CMK (cell line): ENCODE measurements around the gene TCF21.
"Not testable (repeated sequence)": the region's sequence is repeated elsewhere in the genome, so short reads cannot be mapped to it uniquely, and the experiment has no call there.

Source experiments
- DNase-seq: peaks from one replicate; pipeline ENCODE4 v3.0.0-alpha.2; 2010; ENCODE audit warnings: low read depth

Gene TCF21

DNA sequence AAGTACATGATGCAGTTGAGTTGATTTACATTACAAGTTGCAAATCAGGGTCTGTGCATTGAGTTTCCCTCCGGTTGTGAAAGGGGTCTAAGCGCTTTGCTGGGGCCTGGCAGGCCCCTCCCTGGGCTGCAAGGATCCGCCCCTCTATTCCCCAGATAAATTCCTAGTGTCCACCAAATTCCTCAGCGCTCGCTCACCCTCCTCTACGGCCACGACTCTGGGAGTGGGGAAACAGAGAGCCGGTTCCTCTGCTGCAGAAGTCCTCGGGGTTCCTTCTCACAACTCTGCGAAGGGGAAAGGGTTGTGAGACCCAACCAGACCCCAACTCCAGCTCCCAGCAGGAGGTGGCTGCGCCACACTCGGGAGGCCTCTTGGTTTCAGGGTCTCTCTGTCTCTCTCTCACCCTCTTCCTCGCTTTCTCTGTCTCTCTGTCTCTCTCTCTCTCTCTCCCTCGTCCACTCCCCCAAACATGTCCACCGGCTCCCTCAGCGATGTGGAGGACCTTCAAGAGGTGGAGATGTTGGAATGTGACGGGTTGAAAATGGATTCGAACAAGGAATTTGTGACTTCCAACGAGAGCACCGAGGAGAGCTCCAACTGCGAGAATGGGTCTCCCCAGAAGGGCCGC, at the start of gene TCF21:
Gene TCF21 (plus strand): TSS at position 185 of the 628 bp plus-strand sequence. CDS start 285 bp downstream, at position 470.
- DNase-seq, result no peak

DNA sequence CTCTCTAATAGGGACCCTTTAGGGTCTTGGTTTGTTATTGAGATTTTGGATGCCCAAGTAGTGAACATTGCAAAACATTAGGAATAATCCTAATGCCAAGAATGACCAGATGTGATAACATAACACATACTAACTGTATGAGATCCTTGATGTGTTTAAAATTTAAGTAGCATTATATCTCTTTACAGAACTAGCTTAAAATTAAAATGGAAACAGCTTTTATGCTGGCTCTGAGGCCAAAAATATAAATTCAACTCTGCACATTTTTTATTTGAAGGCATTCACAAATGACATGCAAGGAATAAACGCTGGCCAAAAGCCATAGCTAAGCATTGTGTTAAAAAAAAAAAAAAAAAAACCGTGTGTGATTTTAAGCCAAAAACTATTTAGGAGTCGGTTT, 47.7 kb upstream of the TCF21 start:
- no peak for DNase-seq

DNA sequence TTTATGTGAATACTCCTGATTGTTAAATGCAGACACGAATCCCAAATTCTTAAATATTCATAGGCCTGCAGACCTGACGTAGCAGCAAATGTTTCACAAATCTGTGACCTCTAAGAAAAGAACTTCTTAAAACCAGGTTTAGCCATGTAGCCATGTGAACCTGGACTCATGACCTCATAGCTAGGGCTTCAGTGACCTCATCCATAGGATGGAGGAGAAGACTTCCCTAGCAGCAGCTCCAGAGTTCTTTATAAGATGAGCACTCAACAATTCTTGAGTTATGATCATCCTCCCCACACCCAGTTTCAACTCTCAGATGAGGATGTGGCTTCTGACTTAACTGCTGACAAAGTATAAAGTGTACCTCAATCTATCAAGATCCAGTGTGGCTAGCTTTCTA, 45.8 kb upstream of the TCF21 start:
- no peak for DNase-seq

DNA sequence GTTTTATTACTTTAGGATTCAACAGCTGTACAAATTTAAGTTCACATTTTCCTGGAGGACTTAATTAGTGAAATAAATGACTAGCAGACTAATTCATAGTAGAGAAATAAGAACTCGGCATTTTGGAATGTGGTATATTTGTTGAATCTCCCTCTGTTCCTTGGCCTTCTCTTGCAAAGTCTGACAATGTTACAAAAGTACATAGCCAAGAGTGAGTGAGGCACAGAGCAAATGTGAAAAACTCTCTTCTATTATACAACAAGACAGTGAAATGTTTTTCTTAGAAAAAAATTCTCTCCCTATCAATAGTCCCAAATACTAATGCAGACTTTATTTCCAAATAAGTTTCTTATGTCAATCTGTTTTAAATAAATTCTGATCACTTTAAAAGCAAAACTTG, 44.2 kb upstream of the TCF21 start:
- DNase-seq, result no peak

DNA sequence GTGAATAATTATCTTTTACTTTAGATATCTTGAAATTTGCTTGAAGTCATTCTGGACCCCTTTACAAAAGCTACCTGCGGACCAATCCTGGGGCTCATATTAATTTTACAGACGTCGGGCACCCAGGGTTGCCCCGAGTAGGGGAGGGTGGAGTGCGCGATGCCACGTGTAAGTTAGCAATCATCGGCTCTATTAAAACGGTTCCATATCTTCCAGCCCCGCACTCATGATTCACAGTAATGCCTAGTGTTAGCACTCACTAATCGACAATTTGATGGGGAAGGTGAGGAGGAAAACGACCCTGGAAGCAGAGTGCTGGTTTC, 34.9 kb upstream of the TCF21 start:
- no peak for DNase-seq

DNA sequence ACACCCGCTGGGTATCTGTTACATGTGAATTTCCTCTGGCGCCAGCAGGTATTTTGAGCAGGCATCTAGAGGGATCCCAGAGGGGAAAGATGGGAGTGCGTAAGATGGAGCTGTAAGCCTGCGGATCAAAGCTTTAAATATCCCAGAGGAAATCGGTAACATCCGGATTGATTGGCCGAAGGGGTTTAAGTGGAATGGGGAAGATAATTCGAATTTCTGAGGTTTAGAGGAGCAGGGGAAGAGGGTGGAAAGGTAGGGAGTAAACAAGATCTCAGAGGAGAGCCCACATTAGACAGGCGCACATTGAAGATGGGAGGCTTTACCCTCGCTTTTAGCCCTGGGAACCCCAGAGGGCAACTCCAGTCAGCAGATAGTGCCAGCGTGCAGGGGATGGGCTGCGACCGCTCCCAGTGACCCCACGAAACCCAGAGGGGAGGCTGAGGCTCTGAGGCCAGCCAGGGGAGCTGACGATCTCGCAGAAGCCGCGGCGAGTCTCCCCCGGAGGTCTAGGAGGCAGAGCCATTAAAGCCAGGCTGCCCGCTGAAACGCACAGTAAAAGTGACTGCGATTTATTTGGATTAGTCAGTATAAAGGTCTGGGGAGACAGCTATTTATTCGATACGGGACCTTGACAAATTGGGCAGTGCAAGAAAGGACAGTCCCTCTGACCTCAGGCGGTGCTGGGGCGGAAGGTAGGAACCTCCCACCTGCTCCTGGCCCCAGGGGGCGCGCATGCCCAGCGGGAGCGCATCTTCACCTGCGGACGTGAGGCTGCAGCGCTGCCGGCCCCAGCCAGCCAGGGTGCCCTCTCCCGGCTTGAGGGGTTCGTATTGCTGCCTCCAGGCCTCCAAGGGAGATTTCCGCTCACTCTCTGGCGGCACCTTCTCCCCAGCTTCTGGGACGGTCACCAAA, 34.3 kb upstream of the TCF21 start:
- no peak for DNase-seq

DNA sequence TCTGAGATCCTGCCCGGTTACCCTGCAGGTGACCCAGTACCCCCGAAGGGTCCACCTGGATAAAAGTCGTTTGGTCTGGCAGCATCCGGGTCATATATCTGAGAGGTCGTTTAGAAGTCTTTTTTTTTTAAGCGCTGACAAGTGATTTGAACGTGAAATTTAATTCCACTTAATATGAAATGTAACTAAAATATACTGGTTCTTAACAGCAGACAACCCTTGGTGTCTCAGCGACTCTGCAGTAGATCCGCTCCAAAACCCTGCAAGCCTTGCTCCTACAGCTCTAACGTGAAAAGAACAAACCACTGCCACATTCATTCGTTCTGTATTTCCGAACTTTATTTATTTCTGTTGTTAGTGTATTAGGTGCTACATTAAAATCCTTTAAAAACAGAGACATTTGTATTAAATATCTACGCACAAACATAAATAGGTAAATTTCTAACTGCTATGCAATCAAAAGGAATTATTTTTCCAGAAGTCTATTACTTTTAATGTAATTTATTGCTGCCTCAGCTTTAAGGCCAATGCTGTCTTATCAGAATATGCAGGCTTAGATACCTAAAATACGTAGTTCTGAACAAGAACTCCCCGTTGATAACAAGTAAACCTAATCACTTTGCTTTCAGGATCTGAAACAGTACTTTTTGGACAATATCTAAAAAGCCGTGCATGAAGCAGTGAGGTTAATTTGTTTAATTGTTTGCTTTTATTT, 33.5 kb upstream of the TCF21 start:
- no peak for DNase-seq

DNA sequence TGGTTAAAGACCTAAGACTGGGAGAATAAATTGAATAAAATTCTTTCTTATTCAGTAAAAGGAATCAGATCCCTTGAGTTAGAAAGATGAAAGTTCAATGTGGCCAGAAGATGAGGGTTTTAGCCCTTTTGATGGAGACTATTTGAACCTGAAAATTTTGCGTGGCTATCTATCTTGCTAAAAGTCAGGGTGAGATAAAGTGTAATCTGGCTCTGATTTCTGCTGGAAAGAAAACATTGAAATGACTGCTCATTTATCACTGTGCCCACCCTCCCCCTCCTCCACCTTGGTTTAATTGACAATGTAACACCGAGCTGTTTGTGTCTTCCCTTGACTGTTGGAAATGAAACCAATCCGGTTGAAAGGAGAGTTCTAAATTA, 32.9 kb upstream of the TCF21 start:
- no peak for DNase-seq

DNA sequence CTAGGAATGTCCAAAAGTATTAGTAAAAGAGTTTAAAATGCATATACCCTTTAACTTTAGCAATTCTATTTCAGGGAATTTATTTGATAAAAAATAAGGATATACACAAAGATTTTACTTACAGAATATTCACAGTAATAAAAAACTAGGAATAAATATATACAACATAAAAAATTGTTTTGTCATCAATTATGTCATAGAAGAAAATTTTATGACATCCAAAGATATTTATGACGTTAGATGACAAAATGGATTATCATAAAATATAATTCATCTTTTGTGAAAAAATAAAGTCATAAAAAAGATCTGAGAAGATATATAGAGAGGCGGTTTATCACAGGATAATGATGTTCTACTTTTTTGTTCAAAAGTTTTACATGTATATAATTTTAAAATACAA, 32.0 kb upstream of the TCF21 start:
- no peak for DNase-seq

DNA sequence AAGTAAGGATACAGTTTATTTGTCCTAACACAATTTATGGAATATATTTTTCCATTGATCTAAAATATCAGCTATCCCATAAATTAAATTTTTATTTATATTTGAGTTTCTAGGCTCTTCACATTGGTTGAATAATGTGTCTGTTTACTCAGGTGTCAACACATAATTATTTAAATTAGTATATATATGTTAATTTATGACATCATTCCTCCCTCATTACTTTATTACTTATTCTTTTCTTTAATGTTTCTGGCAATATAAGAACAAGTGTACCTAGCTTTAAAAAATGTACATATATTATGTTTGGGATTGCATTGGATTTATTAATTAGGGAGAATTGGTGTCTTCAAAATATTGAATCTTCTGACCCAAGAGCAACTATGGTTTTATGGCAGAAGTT, 31.2 kb upstream of the TCF21 start:
- DNase-seq, result no peak

DNA sequence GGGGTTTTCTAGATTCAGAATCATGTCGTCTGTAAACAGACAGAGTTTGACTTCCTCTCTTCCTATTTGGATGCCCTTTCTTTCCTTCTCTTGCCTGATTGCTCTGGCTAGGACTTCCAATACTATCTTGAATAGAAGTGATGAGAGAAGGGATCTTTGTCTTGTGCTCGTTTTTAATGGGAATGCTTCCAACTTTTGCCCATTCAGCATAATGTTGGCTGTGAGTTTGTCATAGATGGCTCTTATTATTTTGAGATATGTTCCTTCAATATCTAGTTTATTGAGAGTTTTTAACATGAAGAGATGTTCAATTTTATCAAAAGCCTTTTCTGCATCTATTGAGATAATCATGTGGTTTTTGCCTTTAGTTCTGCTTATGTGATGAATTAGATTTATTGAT, 27.6 kb upstream of the TCF21 start:
- DNase-seq, result not testable (repeated sequence)

DNA sequence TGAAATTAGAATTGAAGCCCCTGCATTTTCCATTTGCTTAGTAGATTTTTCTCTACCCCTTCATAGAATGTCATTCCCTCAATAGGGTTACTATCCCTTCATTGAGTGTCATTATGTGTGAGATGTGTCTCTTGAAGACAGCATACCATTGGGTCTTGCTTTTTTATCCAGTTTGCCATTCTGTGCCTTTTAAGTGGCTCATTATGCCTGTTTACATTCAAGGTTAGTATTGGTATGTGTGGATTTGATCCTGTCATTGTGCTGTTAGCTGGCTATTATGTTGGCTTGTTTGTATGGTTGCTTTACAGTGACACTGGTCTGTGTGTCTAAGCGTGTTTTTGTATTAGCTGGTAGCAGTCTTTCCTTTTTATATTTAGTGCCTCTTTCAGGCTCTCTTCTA, 25.7 kb upstream of the TCF21 start:
- DNase-seq, result no peak

DNA sequence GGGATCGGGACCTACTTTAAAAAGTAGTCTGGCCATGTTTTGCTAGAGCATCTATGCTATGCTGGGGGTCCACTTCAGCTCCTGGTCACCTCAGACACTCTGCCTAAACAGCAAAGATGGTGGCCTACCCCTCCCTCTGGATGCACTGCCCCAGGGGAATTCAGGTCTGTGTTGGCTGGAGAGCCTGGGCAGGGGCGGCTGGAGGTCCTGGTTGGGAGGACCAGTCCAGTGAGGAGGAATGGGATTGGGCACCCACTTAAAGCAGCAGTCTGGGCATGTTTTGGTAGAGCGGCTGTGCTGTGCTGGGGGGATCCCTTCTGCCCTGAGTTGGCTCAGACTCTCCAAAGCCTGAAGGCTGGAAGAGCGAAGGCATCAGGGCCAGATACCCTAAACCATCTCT, 23.2 kb upstream of the TCF21 start:
- no peak for DNase-seq

DNA sequence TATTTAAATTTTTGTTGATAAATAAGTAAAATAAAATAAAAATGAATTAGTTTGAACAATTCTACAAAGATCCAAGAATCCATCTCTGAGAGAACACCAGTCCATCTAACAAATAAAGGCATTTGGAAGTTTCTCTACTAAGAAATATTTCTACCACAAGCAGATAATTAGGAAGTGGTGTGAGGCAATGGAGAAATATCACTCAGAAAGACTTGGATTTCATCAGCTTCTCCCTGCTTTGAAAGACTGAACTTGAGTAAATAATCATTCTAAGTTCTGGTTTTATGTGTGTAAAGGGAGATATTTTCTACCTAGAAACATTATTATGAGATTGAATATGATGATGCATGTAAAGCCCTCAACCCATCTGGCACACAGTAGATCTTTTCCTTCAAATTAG, 17.8 kb upstream of the TCF21 start:
- DNase-seq, result no peak

DNA sequence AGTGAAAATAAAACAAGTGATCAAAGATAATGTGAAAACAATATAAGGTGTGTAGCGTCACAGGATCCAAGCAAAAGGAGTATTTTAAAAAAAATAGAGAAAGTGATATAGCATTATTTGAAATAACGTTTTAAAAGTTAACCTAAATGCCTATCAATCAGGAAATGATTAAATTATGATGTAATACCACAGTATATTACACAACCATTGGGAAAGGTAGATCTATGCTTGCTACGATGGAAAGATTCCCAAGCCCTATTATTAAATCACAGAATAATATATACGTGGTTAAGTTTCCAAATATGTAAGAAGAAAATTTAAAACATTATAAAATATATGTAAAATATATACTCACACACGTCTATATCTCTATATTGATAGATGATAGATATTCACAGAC, 15.4 kb upstream of the TCF21 start:
- no peak for DNase-seq

DNA sequence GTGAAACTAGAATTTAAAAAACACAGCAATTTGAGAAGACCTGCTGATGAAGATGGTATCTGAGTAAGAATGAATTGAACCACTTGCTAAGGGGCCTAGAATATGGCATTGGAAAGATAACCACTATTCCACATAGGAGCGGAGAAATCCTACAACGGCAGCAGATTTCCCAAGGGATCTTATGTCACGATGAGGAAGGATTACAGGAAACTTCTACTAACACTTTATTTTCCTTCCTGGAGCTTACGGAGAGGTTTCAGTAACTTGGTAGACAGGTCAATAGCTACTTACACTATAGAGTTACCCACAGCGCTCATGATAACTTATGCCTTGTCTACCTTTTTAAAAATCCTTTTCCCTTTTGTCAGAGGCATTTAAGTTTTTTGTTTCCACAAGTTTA, 11.8 kb upstream of the TCF21 start:
- no peak for DNase-seq

DNA sequence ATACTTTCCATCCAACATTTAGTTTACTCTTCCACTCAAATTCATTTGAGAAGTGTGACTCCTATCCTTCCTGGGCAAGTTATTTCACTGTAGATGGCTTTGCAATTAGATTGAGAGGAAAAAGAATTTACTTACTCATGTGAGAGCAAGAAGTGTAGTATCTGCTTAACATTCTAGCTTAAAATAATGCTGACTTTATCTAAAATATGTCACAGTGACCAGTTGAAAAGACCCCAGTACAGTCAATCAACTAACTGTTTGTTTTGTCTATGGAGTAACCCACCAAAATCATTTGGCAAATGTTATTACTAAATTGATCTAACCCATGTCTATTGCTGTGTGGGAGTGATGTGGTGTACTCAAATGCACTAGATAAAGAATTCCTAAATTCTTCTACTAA, 8.9 kb upstream of the TCF21 start:
- DNase-seq, result no peak

DNA sequence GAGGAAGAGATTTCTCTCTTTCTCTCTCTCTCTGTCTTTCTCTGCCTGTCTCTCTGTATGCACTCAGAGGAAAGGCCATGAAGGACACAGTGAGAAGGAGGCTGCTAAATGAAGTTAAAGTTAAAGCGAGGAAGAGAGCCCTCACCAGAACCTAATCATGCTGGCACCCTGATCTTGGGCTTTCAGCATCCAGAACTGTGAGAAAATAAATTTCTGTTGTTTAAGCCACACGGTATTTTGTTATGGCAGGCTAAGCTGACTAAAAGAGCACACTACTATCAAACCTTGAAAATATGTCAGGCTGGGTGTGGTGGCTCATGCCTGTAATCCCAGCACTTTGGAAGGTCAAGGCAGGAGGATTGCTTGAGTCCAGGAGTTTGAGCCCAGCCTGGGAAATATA, 8.0 kb upstream of the TCF21 start:
- no peak for DNase-seq

DNA sequence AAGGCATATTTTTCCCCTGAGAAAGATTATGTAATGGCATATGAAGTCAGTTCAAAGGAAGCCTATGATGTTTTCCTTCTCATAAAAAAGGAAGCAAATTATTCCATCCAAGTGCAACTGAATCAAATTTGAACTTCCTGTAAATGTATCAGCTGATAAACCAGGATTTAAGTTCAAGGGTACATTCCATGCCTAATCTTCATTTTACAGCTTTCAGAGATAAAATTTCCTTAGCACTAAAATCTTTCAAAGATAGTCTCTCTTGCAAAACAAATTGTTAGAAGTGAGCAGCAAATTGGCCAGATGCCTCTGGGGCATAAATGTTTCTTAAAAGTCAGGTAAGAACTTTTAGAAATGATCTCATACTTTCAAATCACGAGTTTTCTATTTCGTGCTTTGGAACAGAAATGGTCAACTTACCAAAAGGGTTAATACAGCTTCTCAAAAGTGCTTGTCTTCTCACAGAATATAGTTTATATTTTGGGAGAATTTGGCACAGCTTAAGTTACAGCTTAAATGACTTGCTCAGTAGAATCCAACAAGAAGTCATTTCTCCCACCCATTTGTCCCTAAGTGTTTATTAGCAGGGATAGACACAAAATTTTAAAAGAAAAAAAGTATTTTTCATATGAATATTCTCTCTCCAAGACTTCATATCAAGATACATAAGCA, 2.7 kb upstream of the TCF21 start:
- DNase-seq, result no peak

DNA sequence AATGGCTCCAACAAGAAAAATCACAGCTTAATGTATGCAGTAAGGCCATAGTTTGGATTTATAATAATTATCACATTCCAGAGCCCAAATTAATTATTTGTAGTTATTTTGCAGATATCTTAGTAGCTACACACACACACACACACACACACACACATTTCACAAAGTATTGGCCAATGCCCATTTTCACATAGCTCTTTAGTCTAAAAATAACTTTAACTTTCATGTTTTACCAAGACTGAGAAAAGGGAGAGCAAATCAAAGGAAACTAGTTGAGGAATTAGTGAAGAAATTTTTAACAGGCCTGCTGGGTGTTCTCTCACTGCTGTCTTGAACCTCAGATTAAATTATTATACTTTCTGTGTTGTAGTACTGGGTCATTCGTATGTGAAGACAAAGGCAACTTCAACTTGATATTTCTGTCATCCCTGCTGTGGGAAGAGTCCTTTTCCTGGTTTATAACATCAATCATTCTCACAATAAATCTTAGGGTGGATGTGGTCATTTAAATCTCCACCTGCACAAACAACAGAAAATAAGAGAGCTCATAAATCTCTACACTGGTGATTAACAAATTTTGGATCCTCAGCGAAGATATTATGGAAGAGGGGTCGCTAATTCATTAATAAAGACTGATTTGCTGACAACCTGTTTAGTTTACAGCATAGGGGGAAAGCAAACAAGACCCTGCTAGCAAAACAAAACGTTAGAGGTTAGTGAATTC, 1.6 kb upstream of the TCF21 start:
- no peak for DNase-seq

DNA sequence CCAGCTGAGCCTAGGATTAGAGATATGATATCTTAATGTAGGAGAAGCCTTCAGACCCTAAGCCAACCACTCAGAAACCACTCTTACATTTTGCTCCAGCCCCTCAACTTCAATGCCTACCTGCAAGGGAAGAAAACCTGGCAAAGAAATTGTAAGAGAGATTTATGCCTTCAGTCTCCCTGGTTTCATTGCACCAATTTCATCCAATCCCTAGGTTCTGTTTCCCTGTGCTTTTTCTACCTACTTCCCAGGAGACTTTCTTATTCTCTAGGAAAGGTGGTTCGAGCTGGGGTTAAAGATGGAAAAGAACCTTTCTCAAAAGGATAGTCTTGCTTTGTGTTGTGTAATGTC, 1.1 kb upstream of the TCF21 start:
- DNase-seq, result no peak
